Activated CD8-positive, alpha-beta memory T cell treated with anti-CD3 and anti-CD28 coated beads, Interleukin-2, amount 50 U/mL, for 4 hours (primary cell): ENCODE results near the gene TMED9.
"Not testable (repeated sequence)": the region's sequence is repeated elsewhere in the genome, so short reads cannot be mapped to it uniquely, and the experiment has no call there.

Experiments
- DNase-seq: peaks from one replicate; pipeline ENCODE4 v3.0.0-alpha.2; 2020

The TMED9 gene

DNA sequence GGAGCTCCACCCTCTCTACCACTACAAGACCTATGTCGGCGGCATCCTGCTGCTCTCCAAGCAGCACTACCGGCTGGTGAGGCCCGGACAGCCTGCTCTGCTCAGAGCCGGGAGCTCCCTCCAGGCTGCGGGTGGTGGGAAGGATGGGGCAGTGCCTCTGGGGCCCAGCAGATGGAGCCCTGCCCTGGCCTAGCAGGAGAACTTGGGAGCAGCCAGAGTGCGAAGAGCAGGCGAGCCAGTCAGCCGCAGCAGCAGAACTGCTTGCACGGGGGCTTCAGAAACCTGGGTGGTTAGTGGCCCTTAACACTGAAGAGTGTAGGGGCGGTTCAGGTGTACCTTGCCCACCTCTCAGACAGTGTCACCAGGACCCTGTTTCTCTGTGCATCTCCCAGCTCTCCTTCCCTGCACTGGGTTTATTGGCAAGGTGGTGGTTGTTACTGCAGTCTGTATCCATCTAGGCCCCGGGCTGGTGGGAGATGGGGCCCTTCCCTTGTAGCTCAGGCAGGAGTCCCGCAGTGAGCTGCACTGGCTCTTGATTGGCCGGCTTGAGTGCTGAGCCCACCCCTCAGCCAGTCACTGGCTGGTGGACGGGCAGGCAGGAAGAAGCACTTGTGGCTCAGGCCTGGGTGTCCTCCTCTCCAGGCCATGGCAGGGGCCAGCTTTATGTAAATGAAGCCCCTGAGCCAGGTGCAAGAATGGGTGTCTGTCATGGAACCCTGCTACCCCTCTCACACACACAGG lies 15.6 kb downstream of the TMED9 start:
- DNase-seq, result peak; percentile 62

DNA sequence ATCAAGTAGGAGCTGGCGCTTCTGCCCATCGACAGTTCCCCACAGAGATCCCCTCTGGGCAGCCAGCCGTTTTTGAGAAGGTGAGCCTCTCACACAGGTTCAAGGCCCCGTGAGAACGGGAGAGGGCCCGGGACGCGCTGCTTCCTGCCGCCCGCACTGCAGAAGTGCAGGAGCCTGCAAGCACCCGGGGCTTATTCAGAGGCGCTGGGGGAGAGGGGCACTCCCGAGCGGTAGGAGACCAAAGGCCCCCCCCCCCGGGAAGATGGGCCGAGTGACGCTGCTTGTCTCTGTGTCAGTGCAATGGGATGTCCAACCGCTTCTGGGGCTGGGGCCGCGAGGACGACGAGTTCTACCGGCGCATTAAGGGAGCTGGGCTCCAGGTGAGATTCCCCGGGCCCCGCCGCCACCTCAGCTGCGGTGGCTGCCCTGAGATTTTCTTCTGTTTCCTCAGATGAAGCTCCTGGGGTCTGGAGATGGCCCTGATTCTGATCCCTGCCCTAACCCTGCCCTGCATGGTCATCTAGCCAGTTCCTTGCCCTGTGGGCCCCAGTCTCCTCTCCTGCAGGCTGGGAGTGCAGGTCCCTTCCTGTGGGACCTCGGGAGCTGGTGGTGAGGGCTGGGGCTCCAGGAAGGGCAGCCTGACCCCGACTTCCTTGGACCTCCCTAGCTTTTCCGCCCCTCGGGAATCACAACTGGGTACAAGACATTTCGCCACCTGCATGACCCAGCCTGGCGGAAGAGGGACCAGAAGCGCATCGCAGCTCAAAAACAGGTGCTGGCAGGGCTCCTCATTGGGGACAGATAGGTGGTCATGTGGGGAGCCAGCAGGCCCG lies 16.5 kb downstream of the TMED9 start:
- DNase-seq, result no peak

DNA sequence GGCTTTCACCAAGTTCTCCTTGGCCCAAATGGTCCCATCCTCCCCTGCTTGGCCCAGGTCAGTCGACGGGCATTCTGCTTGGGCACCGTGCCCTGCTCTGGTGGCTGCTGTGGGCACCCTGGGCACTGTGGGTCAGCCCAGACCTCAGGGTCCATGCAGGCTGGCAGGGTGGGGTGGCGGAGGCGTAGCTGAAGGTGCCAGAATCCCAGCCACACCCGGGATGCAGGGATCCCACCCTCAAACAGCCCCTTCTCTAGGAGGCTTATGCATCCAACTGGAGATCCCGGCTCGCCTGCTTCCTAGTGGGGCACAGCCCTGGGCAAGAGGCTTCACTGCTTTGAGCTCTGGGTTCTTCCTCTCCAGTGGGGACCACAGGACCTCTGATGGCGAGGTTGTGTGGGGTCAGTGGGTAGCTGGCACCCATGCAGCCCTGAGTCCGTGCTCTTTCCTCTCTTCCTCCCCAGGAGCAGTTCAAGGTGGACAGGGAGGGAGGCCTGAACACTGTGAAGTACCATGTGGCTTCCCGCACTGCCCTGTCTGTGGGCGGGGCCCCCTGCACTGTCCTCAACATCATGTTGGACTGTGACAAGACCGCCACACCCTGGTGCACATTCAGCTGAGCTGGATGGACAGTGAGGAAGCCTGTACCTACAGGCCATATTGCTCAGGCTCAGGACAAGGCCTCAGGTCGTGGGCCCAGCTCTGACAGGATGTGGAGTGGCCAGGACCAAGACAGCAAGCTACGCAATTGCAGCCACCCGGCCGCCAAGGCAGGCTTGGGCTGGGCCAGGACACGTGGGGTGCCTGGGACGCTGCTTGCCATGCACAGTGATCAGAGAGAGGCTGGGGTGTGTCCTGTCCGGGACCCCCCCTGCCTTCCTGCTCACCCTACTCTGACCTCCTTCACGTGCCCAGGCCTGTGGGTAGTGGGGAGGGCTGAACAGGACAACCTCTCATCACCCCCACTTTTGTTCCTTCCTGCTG lies 17.4 kb downstream of the TMED9 start:
- no peak for DNase-seq

DNA sequence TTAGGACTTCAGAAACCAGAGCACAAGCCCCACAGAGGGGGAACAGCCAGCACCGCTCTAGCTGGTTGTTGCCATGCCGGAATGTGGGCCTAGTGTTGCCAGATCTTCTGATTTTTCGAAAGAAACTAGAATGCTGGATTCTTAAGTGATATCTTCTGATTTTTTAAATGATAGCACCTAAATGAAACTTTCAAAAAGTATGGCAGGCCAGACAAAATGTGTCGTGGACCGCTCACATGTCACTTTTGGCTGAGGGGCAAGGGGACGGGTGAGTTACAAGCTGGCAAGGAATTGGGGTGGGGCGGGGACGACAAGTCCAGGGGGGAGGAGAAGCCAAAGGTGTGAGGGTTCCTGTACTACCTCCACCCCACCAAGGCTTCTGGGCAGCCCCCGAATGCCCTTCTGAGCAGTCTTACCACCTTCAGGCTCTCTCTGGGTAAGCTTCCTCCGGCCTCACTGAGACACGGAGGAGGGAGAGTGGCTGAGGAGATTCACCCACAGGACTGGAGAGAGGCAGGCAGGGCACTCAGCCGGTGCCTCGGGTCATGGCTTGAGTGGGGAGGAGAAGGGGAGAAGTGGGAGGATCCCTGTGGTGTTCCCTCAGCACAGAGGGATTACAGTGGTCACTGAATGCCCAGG lies 18.2 kb downstream of the TMED9 start:
- DNase-seq, result no peak

DNA sequence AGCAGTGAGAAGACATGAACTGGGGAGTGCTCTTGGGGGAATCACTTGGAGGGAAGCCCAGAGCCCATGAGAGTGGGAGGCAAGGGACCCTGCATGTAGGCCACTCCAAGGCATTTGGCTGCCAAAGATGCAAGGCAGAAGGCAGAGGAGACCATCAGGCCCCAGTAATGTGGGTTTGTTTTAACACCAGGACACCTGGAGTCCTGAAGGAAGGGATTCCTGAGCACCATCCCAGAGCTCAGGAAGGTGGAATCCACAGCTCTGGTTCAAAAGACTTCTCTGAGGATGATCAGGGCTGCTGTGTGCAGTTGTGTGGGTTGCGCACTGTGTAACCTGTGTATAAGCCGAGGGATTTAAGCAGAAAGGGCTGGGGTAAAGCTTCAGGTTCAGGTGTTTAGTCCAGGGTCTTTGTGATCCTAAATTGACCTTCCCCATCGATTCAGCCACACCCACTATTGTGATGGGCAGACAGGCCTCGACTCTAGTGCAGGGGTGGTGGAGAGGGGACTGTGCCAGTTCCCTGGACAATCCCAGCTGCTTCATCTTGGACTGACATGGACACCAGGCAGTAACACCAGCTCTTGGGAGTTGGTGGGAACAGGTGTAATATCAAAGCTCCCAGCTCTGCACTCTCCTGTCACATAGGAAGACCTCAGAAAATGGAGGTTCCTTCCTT lies 18.9 kb downstream of the TMED9 start:
- no peak for DNase-seq

DNA sequence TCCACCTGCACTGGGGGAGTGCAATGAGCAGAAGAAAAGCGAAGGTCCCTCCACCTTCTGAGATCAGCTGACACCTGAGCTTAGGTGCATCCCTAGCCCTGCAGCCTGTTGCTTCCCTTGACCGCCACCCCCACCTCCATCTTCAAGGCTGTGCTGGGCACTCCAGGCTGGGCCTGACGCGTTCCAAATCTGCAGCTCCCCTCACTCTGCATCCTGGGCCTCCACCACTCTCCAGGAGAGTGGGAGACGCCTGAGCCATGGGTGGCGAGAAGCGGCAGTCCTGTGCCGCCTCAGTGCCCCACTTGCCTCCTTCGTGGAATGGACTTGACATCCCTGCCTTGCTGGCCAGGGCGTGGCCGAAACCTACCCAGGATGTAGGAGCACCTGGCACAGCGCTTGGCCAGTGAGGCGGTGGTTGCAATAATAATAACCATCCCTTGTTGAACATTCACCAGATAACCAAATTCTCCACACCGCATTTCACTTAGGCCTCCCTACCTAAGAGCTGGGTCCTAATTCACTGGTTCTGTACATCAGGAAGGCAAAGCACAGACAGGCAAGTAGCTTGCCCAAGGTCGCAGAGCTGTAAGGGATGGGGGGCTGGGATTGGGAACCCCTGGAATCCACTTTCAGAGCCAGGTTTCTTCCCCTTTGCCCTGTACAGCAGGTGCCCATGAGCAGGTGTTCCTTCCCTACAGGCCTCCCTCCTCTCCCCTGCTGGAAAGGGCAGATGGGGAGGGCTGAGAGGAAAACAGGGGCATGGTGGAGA lies 19.6 kb downstream of the TMED9 start:
- DNase-seq, result no peak

DNA sequence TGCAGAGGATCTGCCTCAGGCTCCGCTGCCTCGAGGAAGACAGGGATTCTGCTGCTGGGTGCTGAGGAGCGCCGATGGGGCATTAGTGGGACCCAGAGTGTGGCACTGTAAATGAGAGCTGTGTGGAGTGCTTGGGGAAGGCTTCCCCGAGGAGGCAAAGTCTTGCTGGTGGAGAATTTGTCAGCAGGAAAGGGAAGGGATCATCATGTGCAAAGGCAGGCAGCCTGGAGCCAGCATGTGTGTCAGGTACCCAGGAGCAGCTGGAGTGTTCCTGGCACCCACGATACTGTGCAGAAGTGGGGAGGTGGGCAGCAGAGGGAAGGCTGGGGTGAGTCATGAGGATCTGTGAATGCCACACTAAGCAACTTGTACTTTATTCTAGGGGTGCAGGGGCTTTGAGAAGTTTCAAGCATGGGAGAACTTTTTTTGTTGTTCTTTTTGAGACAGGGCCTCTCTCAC lies 20.2 kb downstream of the TMED9 start:
- DNase-seq, result no peak

DNA sequence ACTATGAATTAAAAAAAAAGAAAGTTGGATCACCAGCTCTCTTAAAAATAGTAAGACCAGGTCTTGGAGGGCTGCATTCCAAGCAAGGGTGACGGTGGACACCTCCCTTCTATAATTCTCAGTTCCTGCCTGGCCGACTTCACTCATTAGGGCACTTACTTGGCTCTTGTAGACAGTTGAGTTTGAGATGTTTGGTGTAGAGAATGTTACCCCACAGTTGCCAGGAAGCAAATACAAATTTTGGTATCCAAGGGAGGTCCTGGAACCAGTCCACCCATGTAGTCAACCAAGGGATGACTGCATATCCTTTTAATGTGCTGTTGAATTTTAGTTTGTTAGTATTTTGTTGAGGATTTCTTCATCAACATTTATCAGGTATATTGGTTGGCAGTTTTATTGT lies 28.6 kb downstream of the TMED9 start:
- DNase-seq, result no peak

DNA sequence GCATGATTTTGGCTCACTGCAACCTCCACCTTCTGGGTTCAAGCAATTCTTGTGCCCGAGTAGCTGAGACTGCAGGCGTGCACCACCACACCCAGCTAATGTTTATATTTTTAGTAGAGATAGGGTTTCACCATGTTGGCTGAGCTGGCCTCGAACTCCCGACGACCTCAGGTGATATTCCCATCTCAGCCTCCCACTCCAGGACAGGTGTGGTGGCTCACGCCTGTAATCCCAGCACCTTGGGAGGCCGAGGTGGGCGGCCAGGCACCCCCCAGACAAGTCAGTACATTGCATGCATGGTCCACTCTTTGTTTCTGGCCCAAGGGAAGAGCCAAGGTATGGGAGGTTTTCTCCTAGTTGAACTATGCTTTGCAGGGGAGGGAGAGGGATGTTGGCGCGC lies 32.2 kb downstream of the TMED9 start:
- DNase-seq, result not testable (repeated sequence)

DNA sequence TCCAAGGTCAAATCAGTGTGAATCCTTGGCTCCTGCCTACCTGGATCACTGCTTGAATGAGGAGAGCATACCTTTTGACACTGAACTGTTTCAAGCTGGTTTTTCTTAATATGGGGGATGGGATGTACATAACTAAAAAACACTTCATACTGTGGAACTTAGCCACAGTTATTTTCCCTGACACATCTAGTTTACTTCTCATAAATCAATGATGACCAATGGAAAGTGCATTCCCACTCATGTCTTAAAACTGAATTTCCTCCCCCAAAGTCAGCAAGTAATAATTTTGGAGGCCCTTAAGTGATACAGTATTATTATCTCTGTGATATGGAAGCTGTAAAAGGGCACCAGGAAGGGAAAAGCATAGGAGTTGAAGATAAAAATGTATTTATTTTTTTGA lies 38.2 kb downstream of the TMED9 start:
- not testable (repeated sequence) for DNase-seq

DNA sequence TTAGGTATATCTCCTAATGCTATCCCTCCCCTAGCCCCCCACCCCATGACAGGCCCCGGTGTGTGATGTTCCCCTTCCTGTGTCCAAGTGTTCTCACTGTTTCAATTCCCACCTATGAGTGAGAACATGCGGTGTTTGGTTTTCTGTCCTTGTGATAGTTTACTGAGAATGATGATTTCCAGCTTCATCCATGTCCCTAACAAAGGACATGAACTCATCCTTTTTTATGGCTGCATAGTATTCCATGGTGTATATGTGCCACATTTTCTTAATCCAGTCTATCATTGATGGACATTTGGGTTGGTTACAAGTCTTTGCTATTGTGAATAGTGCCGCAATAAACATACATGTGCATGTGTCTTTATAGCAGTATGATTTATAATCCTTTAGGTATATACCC lies 42.9 kb downstream of the TMED9 start:
- not testable (repeated sequence) for DNase-seq

DNA sequence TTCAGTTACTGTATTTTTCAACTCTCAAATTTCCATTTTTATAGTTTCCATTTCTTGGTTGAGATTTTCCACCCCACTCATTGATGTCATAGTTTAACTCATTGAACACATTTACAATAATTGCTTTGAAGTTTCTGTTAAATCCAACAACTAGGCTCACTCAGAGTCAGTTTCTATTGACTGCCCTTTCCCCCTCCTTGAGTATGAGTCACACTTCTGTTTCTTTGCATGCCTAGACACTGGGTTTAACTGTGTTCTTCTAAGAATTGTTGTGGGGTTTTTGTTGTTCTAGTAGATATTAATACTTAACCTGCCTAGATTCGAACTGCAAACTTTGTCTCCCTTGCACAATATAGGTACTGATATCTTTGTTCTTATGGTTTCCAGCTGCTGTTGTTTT lies 53.5 kb downstream of the TMED9 start:
- not testable (repeated sequence) for DNase-seq
